SH-SY5Y (cell line): ENCODE measurements around the gene IL17RC.

Source experiments
- GATA2 ChIP-seq: IDR thresholded peaks from 2 replicates; pipeline ENCODE4 v1.6.1; 2011; ENCODE audit warnings: mild to moderate bottlenecking, low read depth, low read length
- GATA3 ChIP-seq: IDR thresholded peaks from 2 replicates; pipeline ENCODE4 v1.6.1; 2011; ENCODE audit warnings: low read depth, mild to moderate bottlenecking, low read length, moderate library complexity

DNA sequence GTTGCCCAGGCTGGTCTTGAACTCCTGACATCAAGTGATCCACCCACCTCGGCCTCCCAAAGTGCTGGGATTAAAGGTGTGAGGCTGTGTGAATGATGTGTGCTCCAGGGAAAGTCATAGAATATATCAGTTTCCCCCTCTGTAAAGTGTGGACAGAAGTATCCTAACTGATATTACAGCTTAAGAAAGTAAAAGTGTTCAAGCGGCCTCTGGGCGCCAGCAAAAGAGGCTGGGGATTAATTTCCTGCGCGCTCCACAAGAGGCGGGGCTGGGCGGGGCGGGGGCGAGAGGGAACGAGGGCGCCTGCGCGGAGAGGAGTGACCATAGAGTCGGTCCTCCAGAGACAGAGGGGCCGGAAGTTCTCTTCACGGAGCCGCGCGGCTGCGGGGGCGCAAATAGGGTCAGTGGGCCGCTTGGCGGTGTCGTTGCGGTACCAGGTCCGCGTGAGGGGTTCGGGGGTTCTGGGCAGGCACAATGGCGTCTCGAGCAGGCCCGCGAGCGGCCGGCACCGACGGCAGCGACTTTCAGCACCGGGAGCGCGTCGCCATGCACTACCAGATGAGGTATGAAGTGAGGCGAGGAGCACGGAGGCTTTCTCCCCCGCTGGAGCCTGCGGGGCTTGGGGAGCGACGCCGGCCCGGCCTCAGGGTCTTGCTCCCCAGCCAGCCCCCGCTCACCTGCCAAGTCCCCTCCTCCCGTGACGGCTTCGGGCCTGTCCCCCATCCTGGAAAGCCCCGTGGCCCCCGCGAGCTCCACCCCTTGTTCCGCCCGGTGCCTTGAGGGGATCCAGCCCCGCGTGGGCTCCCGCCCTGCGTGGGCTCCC, 26.4 kb upstream of the IL17RC start, which contains the start of gene JAGN1:
- TF ChIP-seq GATA2 (no peak), GATA3 (no peak)
